ENCODE results near the gene IHH.

GRCh38 chr2:219038600-219038999, 22.1 kb downstream of the IHH start:
- TF ChIP-seq, protein P1, sequence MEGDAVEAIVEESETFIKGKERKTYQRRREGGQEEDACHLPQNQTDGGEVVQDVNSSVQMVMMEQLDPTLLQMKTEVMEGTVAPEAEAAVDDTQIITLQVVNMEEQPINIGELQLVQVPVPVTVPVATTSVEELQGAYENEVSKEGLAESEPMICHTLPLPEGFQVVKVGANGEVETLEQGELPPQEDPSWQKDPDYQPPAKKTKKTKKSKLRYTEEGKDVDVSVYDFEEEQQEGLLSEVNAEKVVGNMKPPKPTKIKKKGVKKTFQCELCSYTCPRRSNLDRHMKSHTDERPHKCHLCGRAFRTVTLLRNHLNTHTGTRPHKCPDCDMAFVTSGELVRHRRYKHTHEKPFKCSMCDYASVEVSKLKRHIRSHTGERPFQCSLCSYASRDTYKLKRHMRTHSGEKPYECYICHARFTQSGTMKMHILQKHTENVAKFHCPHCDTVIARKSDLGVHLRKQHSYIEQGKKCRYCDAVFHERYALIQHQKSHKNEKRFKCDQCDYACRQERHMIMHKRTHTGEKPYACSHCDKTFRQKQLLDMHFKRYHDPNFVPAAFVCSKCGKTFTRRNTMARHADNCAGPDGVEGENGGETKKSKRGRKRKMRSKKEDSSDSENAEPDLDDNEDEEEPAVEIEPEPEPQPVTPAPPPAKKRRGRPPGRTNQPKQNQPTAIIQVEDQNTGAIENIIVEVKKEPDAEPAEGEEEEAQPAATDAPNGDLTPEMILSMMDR (IDR thresholded peaks at IDR 0.05), result no peak
- TF ChIP-seq POLR2A (IDR thresholded peaks at IDR 0.05), result no peak

Measured in right lobe of liver (tissue), 4 donors.